Right lobe of liver (tissue), 6 donors: ENCODE results near the gene CASP12. TPM values are rescaled to one million over a fixed set of nuclear protein-coding genes. Genes with fewer than 3 reads are reported as not detected.

ENCODE experiments used
- ATAC-seq, 4 donors: fragments of 200-7000 bp; cut with Tn5 transposase; one replicate each; pipeline ENCODE4 v1.9.1; 2020; ENCODE audit warnings: mild to moderate bottlenecking in 4 of 4, moderate library complexity in 4 of 4
- DNase-seq, 3 donors: peaks; one replicate each; pipeline ENCODE4 v3.0.0-alpha.2; 2020
- H3K27ac ChIP-seq, 3 donors: fragments of 200-600 bp; one replicate each; pipeline ENCODE4 v1.8.0; 2022
- H3K27me3 ChIP-seq, 2 donors: fragments of 200-600 bp; one replicate each; pipeline ENCODE4 v1.8.0; 2022
- H3K36me3 ChIP-seq, 4 donors: fragments of 200-600 bp; sonication (generic) in 1 of 4; one replicate each; pipeline versions ENCODE4 v1.5.1 to v1.8.0; 2017 to 2022; ENCODE audit warnings: control low read depth in 1 of 4
- H3K4me1 ChIP-seq, 4 donors: fragments of 200-600 bp; sonication (generic) in 1 of 4; one replicate each; pipeline versions ENCODE4 v1.5.1 to v1.8.0; 2017 to 2022; ENCODE audit warnings: control low read depth in 1 of 4
- H3K4me3 ChIP-seq, 3 donors: fragments of 200-600 bp; one replicate each; pipeline ENCODE4 v1.8.0; 2022
- H3K9me3 ChIP-seq, 4 donors: fragments of 200-600 bp; sonication (generic) in 1 of 4; one replicate each; pipeline versions ENCODE4 v1.5.1 to v1.8.0; 2017 to 2022; ENCODE audit warnings: control low read depth in 1 of 4
- CTCF ChIP-seq, 4 donors: fragments of 200-600 bp in 3 of 4; fragments of 450-650 bp in 1 of 4; IDR thresholded peaks; one replicate each; pipeline versions ENCODE4 v1.5.1 to v1.8.0; 2016 to 2022; ENCODE audit warnings: antibody characterized with exemption in 4 of 4, mild to moderate bottlenecking in 2 of 4
- POLR2A ChIP-seq: fragments of 450-650 bp; IDR thresholded peaks from one replicate; pipeline ENCODE4 v1.6.1; 2017; ENCODE audit warnings: antibody characterized with exemption, mild to moderate bottlenecking
- WGBS: methylation state at CpG from one replicate; pipeline ENCODE4 v1.1.6; 2018; ENCODE audit warnings: low coverage, low lambda C conversion rate; ENCODE audit not compliant: insufficient coverage; ENCODE audit errors: missing lambda C conversion rate; 5-methylcytosine and 5-hydroxymethylcytosine counted together
- intact Hi-C, 2 donors: fragments of 100-400 bp; cut with DNase I; formaldehyde crosslinking; loops; one replicate each; pipeline versions ENCODE4 v1.11.2 to v1.14.1; 2022
- total RNA-seq, 6 experiments: library from RNA; depleted of rRNA in 2 of 6; stranded (reverse); fragments of >200 nt in 2 of 6; fragmentation: NEBNext Ultra II Directional in 3 of 6; extraction: Animal tissue kit (Norgen Biotek cat#: 25700) in 3 of 6; gene quantifications; one replicate each; pipeline versions ENCODE4 v1.1.0 to v1.2.4, GENCODE V29; 2016 to 2023
- donor health status: DM: no; HTN: yes; CAD: no.
- donor health status: DM: no; HTN: no; CAD: no.
- donor health status: DM: no; HTN: no; CAD: no.
- donor health status: DM: no; HTN: yes; CAD: no.
- donor health status: DM: no; HTN: yes; CAD: no.

Gene CASP12
- total RNA-seq, 6 experiments from 2014 or later, result not detected

DNA sequence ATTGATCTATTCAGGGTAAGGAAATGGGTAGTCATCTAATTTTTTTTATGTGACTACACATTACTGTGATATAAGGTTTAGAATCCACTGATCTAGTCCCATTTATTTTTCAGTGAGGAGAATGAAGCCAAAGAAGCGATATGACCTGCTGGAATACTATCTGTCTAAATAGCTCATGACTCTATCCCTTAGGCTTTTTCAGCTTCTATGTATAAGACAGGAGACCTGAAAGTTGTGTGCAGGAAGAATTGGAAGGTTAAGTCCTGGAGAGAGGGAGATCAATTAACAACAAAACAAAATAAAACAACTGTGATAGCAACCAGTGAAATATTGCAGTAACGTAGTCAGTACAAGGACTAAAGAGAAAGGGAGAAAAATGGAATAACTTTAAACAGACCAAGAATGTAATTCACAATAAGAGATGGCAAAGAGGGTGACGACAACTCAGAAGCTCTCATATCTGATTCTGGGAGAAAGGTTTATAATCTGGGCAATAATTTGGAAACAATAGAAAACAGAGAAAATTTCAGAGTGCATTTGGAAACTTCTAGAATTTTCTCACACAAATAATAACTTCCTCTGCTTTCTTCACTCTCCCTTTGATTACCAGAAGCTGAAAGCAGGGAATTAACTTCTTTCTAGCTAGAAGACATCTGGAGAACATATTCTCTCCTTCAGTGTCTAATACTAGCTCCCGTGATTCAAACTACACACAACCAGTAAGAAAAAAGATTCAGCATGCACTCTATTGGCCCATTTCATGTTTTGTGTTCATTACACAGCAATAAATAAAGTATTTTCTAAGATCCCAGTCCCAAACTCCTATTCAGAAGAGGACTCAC lies 19.2 kb upstream of the CASP12 start:
- peak overlapping the region; percentile 6 to 35 (median 7) for H3K4me3 ChIP-seq
- TF ChIP-seq CTCF (IDR thresholded peaks at IDR 0.05), result no peak
- TF ChIP-seq POLR2A, result no peak
- peak overlapping the region; percentile 5 to 56 (median 48) for H3K27ac ChIP-seq
- no peaks in the 10 kb centered on the region for H3K4me1 ChIP-seq
- intact Hi-C loops, result no loop called here
- ATAC-seq (peak in 3 of 4 donors; percentile 18 to 40 (median 36)), DNase-seq (no peak)
- no peaks in the 10 kb centered on the region for H3K9me3 ChIP-seq
- no peaks in the 10 kb centered on the region for H3K36me3 ChIP-seq
- H3K27me3 ChIP-seq, result no peaks in the 10 kb centered on the region
- 32% methylated on average over 4 of the region's 4 CpGs for WGBS

GRCh38 chr11:104916442-104916841 lies 18.2 kb upstream of the CASP12 start:
- H3K9me3 ChIP-seq, result no peaks in the 10 kb centered on the region
- no peaks in the 10 kb centered on the region for H3K36me3 ChIP-seq
- intact Hi-C loops, result no loop called here
- H3K4me1 ChIP-seq, result no peaks in the 10 kb centered on the region
- H3K27me3 ChIP-seq, result no peaks in the 10 kb centered on the region
- peak overlapping the region in 1 of 3 donors; percentile 56 for H3K27ac ChIP-seq
- H3K4me3 ChIP-seq, result no peak overlapping the region
- DNase-seq (no peak), ATAC-seq (no peak)
- no peak for TF ChIP-seq CTCF (IDR thresholded peaks at IDR 0.05)
- no peak for TF ChIP-seq POLR2A

- Histone ChIP-seq H3K4me3 (no peak overlapping the region), H3K4me1 (no peaks in the 10 kb centered on the region), H3K36me3 (no peaks in the 10 kb centered on the region), H3K27ac (no peak overlapping the region), H3K27me3 (no peaks in the 10 kb centered on the region), H3K9me3 (no peaks in the 10 kb centered on the region)
- no peak for DNase-seq
- no peak for ATAC-seq
- intact Hi-C loops, result no loop called here
- 68% methylated on average over 3 of the region's 3 CpGs for WGBS
- no peak for TF ChIP-seq CTCF (IDR thresholded peaks at IDR 0.05)
- TF ChIP-seq POLR2A, result no peak
Measured at GRCh38 chr11:104912102-104912501, 13.8 kb upstream of the CASP12 start.

DNA sequence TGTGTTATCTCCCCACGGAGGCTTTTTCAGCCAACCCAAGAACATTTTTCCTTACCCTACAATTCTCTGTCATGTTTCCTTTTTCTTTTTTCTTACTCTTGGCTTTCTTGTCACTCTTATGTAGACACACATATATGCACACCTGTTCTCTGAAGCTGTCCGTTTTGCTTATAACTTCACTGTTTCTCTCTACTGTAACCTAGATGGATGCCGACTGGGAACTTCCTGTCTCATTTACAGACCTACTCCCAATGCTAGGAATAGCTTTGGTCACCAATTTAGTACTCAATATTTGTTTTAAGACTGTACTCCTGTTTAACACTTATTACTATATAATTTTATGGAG lies 9.9 kb upstream of the CASP12 start:
- ATAC-seq, result no peak
- Histone ChIP-seq H3K4me1 (no peaks in the 10 kb centered on the region), H3K4me3 (no peak overlapping the region), H3K9me3 (no peaks in the 10 kb centered on the region), H3K36me3 (no peaks in the 10 kb centered on the region), H3K27me3 (no peaks in the 10 kb centered on the region), H3K27ac (no peak overlapping the region)
- 55% methylated on average over 3 of the region's 3 CpGs for WGBS
- TF ChIP-seq CTCF (IDR thresholded peaks at IDR 0.05) (no peak), POLR2A (no peak)
- intact Hi-C loops, result no loop called here
- no peak for DNase-seq
